Keratinocyte (primary cell): Measurements from ENCODE around the gene TDRD3. TPM values are rescaled to one million over a fixed set of nuclear protein-coding genes. Genes with fewer than 3 reads are reported as not detected.

Experiments used
- DNase-seq: peaks from one replicate; pipeline ENCODE4 v3.0.0-alpha.2; 2011; ENCODE audit warnings: low read depth, missing footprints, low spot score
- FAIRE-seq: peaks from 2 replicates; lab custom pipeline; 2011; peaks lifted over from hg19 to GRCh38; lab: Jason Lieb, UNC
- H2AFZ ChIP-seq: 2 replicates; pipeline ENCODE4 v1.6.0; 2012; ENCODE audit warnings: low read length, control low read depth, inconsistent platforms; ENCODE audit not compliant: control insufficient read depth
- H3K27ac ChIP-seq: 2 replicates; pipeline ENCODE4 v1.5.1; 2011; ENCODE audit warnings: low read length; ENCODE audit not compliant: control insufficient read depth, insufficient read depth
- H3K27me3 ChIP-seq: 3 replicates; pipeline ENCODE4 v1.6.0; 2011; ENCODE audit warnings: low read length; ENCODE audit not compliant: control insufficient read depth, insufficient read depth; ENCODE audit errors: extremely low read depth
- H3K36me3 ChIP-seq, 2 experiments: 2 replicates in 1 of 2; 3 replicates in 1 of 2; pipeline ENCODE4 v1.5.1; 2011; ENCODE audit warnings: low read length in 2 of 2, mild to moderate bottlenecking in 1 of 2; ENCODE audit not compliant: control insufficient read depth in 2 of 2, insufficient read depth in 2 of 2; ENCODE audit errors: extremely low read depth in 1 of 2
- H3K4me1 ChIP-seq: 3 replicates; pipeline ENCODE4 v1.5.1; 2011; ENCODE audit warnings: low read length; ENCODE audit not compliant: control insufficient read depth, insufficient read depth; ENCODE audit errors: extremely low read depth
- H3K4me2 ChIP-seq: 3 replicates; pipeline ENCODE4 v1.6.0; 2011; ENCODE audit warnings: low read depth, low read length; ENCODE audit not compliant: control insufficient read depth, insufficient read depth; ENCODE audit errors: extremely low read depth
- H3K4me3 ChIP-seq, 3 experiments: fragments of 200-600 bp in 1 of 3; sonication (generic) in 1 of 3; 2 replicates in 2 of 3; 3 replicates in 1 of 3; pipeline ENCODE4 v1.5.1; 2011 to 2016; ENCODE audit warnings: low read length in 3 of 3, mild to moderate bottlenecking in 3 of 3, control low read depth in 2 of 3, inconsistent platforms in 1 of 3, low read depth in 1 of 3, mixed read lengths in 1 of 3, mixed run types in 1 of 3, moderate library complexity in 1 of 3; ENCODE audit not compliant: control insufficient read depth in 2 of 3, insufficient read depth in 2 of 3; ENCODE audit errors: extremely low read depth in 1 of 3
- H3K79me2 ChIP-seq: 2 replicates; pipeline ENCODE4 v1.6.0; 2012; ENCODE audit warnings: low read length; ENCODE audit not compliant: control insufficient read depth, insufficient read depth
- H3K9ac ChIP-seq: 3 replicates; pipeline ENCODE4 v1.6.0; 2011; ENCODE audit warnings: low read length; ENCODE audit not compliant: control insufficient read depth, insufficient read depth; ENCODE audit errors: extremely low read depth
- H3K9me1 ChIP-seq: 3 replicates; pipeline ENCODE4 v1.6.0; 2011; ENCODE audit warnings: low read length; ENCODE audit not compliant: control insufficient read depth, insufficient read depth; ENCODE audit errors: extremely low read depth
- H3K9me3 ChIP-seq: 2 replicates; pipeline ENCODE4 v1.5.1; 2012; ENCODE audit warnings: low read depth, low read length; ENCODE audit not compliant: control insufficient read depth
- H4K20me1 ChIP-seq: 3 replicates; pipeline ENCODE4 v1.6.0; 2011; ENCODE audit warnings: low read length; ENCODE audit not compliant: control insufficient read depth, insufficient read depth; ENCODE audit errors: extremely low read depth
- CTCF ChIP-seq, 3 experiments: IDR thresholded peaks in 1 of 3; conservative IDR thresholded peaks in 1 of 3; optimal IDR thresholded peaks in 1 of 3; 2 replicates in 2 of 3; 3 replicates in 1 of 3; pipeline versions ENCODE3 to v1.5.1; 2011; ENCODE audit warnings: low read length in 3 of 3, mild to moderate bottlenecking in 3 of 3, moderate library complexity in 2 of 3, control low read depth in 1 of 3, inconsistent platforms in 1 of 3; ENCODE audit not compliant: insufficient read depth in 2 of 3; ENCODE audit errors: extremely low read depth in 1 of 3
- EZH2 ChIP-seq: IDR thresholded peaks from one replicate; pipeline ENCODE4 v1.6.1; 2012; ENCODE audit warnings: inconsistent platforms, mild to moderate bottlenecking, low read length, moderate library complexity
- dilution Hi-C: fragments of 300-500 bp; cut with MboI; formaldehyde crosslinking; loops from one replicate; pipeline ENCODE4 v1.7.0; 2020; ENCODE audit warnings: low sequenced_read_pairs; ENCODE audit not compliant: extremely low pct_ligation_motif_present
- polyA plus RNA-seq, 5 experiments: library from polyadenylated mRNA; depleted of rRNA in 3 of 5; stranded (reverse) in 3 of 5; stranded (forward) in 1 of 5; unstranded in 1 of 5; fragments of >200 nt; gene quantifications; 1 replicate in 1 of 5; 2 replicates in 3 of 5; 3 replicates in 1 of 5; pipeline versions ENCODE4 v1.2.1 to v1.2.3, GENCODE V29; 2011 to 2012; ENCODE audit warnings: missing spikeins in 2 of 5, low read depth in 1 of 5, low replicate concordance in 1 of 5

TDRD3 gene
- polyA plus RNA-seq, 1 donor (not counting 4 experiments of a cell fraction or from before 2014, with no cell fraction given) = 10.7 TPM

GRCh38 chr13:60484865-60485264 lies 87.8 kb downstream of the TDRD3 start:
- FAIRE-seq (no peak), DNase-seq (no peak)
- Histone ChIP-seq H3K79me2 (no peaks in the 10 kb centered on the region), H3K27me3 (no peaks in the 10 kb centered on the region), H3K4me3 (no peak overlapping the region), H3K9me3 (no peaks in the 10 kb centered on the region), H3K36me3 (no peaks in the 10 kb centered on the region), H3K9me1 (no peaks in the 10 kb centered on the region), H3K4me2 (no peak overlapping the region), H4K20me1 (no peaks in the 10 kb centered on the region), H2AFZ (no peak overlapping the region), H3K27ac (no peak overlapping the region), H3K9ac (no peak overlapping the region), H3K4me1 (no peaks in the 10 kb centered on the region)
- TF ChIP-seq CTCF (optimal IDR thresholded peaks at IDR 0.05 in 1 of 3, IDR thresholded peaks at IDR 0.05 in 1 of 3, conservative IDR thresholded peaks at IDR 0.05 in 1 of 3; ENCODE audit: extremely low read depth in 1 of 3, insufficient read depth in 2 of 3, low read length in 3 of 3) (no peak), EZH2 (no peak)
- dilution Hi-C loops = no loop called here

GRCh38 chr13:60491531-60491930 lies 94.5 kb downstream of the TDRD3 start:
- DNase-seq = no peak
- Histone ChIP-seq H3K4me3 (no peak overlapping the region), H2AFZ (no peak overlapping the region), H3K9ac (no peak overlapping the region), H3K79me2 (no peaks in the 10 kb centered on the region), H3K27ac (no peak overlapping the region), H3K4me2 (no peak overlapping the region), H3K9me3 (no peaks in the 10 kb centered on the region), H3K27me3 (no peaks in the 10 kb centered on the region), H3K36me3 (no peaks in the 10 kb centered on the region), H4K20me1 (no peaks in the 10 kb centered on the region), H3K4me1 (no peaks in the 10 kb centered on the region), H3K9me1 (no peaks in the 10 kb centered on the region)
- TF ChIP-seq EZH2 = no peak
- TF ChIP-seq CTCF (optimal IDR thresholded peaks at IDR 0.05 in 1 of 3, IDR thresholded peaks at IDR 0.05 in 1 of 3, conservative IDR thresholded peaks at IDR 0.05 in 1 of 3; ENCODE audit: extremely low read depth in 1 of 3, insufficient read depth in 2 of 3, low read length in 3 of 3) = no peak
- dilution Hi-C loops = no loop called here
- no peak for FAIRE-seq
